WTC11 (cell line): ENCODE results near the gene CDK12.
"Not testable (repeated sequence)": the region's sequence is repeated elsewhere in the genome, so short reads cannot be mapped to it uniquely, and the experiment has no call there.

Source experiments
- ATF2 ChIP-seq: sonication (generic); formaldehyde crosslinking; IDR thresholded peaks from 2 replicates; pipeline ENCODE4 v1.8.1; 2022; ENCODE audit warnings: low read depth, missing genetic modification reagents, borderline replicate concordance
- MAX ChIP-seq: sonication (generic); formaldehyde crosslinking; IDR thresholded peaks from 2 replicates; pipeline ENCODE4 v1.8.0; 2022; ENCODE audit warnings: mild to moderate bottlenecking, missing genetic modification reagents
- NFYB ChIP-seq: sonication (generic); formaldehyde crosslinking; conservative IDR thresholded peaks from 2 replicates; pipeline ENCODE4 v1.8.0; 2022; ENCODE audit warnings: low read depth, missing genetic modification reagents
- NR3C1 ChIP-seq: sonication (generic); formaldehyde crosslinking; conservative IDR thresholded peaks from 2 replicates; pipeline ENCODE4 v1.8.1; 2023; ENCODE audit warnings: low read depth, mild to moderate bottlenecking, missing genetic modification reagents
- TCF7 ChIP-seq: sonication (generic); formaldehyde crosslinking; IDR thresholded peaks from 2 replicates; pipeline ENCODE4 v1.8.0; 2022; ENCODE audit warnings: mild to moderate bottlenecking, low read depth, missing genetic modification reagents, moderate library complexity
- TEAD4 ChIP-seq: sonication (generic); formaldehyde crosslinking; IDR thresholded peaks from 2 replicates; pipeline ENCODE4 v1.8.0; 2022; ENCODE audit warnings: mild to moderate bottlenecking, missing genetic modification reagents
- ZNF232 ChIP-seq: sonication (generic); formaldehyde crosslinking; IDR thresholded peaks from 2 replicates; pipeline ENCODE4 v1.8.0; 2022; ENCODE audit warnings: mild to moderate bottlenecking, missing genetic modification reagents
- TF ChIP-seq, protein P1 (sequence below): fragments of 200-600 bp; IDR thresholded peaks from 2 replicates; pipeline ENCODE4 v1.8.0; 2022; ENCODE audit warnings: antibody characterized with exemption
- TF ChIP-seq, protein P2 (sequence below): sonication (generic); formaldehyde crosslinking; IDR thresholded peaks from 2 replicates; pipeline ENCODE4 v1.8.1; 2023; ENCODE audit warnings: mild to moderate bottlenecking, moderate library complexity, missing genetic modification reagents
- TF ChIP-seq, protein P3 (sequence below): sonication (generic); formaldehyde crosslinking; IDR thresholded peaks from 2 replicates; pipeline ENCODE4 v1.8.1; 2023; ENCODE audit warnings: mild to moderate bottlenecking, missing genetic modification reagents, moderate library complexity

DNA sequence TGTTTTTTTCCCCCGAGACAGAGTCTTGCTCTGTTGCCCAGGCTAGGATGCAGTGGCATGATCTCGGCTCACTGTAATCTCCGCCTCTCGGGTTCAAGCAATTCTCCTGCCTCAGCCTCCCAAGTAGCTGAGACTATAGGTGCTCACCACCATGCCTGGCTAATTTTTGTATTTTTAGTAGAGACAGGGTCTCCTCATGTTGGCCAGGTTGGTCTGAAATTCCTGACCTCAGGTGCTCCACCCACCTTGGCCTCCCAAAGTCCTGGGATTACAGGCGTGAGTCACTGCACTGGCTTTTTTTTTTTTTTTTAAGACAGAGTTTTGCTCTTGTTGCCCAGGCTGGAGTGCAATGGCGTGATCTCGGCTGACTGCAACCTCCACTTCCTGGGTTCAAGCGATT is 18.3 kb downstream of the CDK12 start:
- not testable (repeated sequence) for TF ChIP-seq NFYB, TCF7, ATF2, ZNF232, TEAD4, MAX, NR3C1 (CRISPR knock-in tag)
- TF ChIP-seq, protein P1, sequence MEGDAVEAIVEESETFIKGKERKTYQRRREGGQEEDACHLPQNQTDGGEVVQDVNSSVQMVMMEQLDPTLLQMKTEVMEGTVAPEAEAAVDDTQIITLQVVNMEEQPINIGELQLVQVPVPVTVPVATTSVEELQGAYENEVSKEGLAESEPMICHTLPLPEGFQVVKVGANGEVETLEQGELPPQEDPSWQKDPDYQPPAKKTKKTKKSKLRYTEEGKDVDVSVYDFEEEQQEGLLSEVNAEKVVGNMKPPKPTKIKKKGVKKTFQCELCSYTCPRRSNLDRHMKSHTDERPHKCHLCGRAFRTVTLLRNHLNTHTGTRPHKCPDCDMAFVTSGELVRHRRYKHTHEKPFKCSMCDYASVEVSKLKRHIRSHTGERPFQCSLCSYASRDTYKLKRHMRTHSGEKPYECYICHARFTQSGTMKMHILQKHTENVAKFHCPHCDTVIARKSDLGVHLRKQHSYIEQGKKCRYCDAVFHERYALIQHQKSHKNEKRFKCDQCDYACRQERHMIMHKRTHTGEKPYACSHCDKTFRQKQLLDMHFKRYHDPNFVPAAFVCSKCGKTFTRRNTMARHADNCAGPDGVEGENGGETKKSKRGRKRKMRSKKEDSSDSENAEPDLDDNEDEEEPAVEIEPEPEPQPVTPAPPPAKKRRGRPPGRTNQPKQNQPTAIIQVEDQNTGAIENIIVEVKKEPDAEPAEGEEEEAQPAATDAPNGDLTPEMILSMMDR = not testable (repeated sequence)
- TF ChIP-seq, protein P2, sequence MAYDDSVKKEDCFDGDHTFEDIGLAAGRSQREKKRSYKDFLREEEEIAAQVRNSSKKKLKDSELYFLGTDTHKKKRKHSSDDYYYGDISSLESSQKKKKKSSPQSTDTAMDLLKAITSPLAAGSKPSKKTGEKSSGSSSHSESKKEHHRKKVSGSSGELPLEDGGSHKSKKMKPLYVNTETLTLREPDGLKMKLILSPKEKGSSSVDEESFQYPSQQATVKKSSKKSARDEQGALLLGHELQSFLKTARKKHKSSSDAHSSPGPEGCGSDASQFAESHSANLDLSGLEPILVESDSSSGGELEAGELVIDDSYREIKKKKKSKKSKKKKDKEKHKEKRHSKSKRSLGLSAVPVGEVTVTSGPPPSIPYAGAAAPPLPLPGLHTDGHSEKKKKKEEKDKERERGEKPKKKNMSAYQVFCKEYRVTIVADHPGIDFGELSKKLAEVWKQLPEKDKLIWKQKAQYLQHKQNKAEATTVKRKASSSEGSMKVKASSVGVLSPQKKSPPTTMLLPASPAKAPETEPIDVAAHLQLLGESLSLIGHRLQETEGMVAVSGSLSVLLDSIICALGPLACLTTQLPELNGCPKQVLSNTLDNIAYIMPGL = not testable (repeated sequence)
- TF ChIP-seq, protein P3, sequence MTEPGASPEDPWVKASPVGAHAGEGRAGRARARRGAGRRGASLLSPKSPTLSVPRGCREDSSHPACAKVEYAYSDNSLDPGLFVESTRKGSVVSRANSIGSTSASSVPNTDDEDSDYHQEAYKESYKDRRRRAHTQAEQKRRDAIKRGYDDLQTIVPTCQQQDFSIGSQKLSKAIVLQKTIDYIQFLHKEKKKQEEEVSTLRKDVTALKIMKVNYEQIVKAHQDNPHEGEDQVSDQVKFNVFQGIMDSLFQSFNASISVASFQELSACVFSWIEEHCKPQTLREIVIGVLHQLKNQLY (CRISPR knock-in tag) = not testable (repeated sequence)
